Kidney (tissue), 14 donors: ENCODE results near the gene SLC18A2. TPM values are rescaled to one million over a fixed set of nuclear protein-coding genes. Genes with fewer than 3 reads are reported as not detected.
A peak's percentile ranks its signal among the peaks of the same experiment; 100 is the strongest.

Experiments used
- DNase-seq, 5 donors: peaks; one replicate each; pipeline ENCODE4 v3.0.0-alpha.2; 2013 to 2020
- FAIRE-seq: peaks from 2 replicates; lab custom pipeline; 2012; peaks lifted over from hg19 to GRCh38; lab: Jason Lieb, UNC
- H3K27ac ChIP-seq, 2 donors: one replicate each; pipeline ENCODE4 v1.7.0; 2013; ENCODE audit warnings: low read depth in 2 of 2, low read length in 2 of 2, inconsistent platforms in 1 of 2
- H3K27me3 ChIP-seq: one replicate; pipeline ENCODE4 v1.7.1; 2013; ENCODE audit warnings: low read length, inconsistent platforms; ENCODE audit not compliant: control insufficient read depth, insufficient read depth
- H3K36me3 ChIP-seq, 3 donors: one replicate each; pipeline versions ENCODE4 v1.7.0 to v1.7.1; 2013; ENCODE audit warnings: low read length in 3 of 3, control low read depth in 1 of 3, inconsistent platforms in 1 of 3; ENCODE audit not compliant: insufficient read depth in 3 of 3, control insufficient read depth in 2 of 3
- H3K4me1 ChIP-seq, 3 donors: one replicate each; pipeline versions ENCODE4 v1.7.0 to v1.7.1; 2013; ENCODE audit warnings: low read length in 3 of 3, inconsistent platforms in 1 of 3, low read depth in 1 of 3; ENCODE audit not compliant: control insufficient read depth in 2 of 3, insufficient read depth in 2 of 3
- H3K4me3 ChIP-seq, 3 donors: one replicate each; pipeline versions ENCODE4 v1.7.0 to v1.8.1; 2013; ENCODE audit warnings: low read length in 3 of 3, control low read depth in 1 of 3, inconsistent platforms in 1 of 3
- H3K9ac ChIP-seq, 3 donors: one replicate each; pipeline versions ENCODE4 v1.7.0 to v1.7.1; 2013; ENCODE audit warnings: low read length in 3 of 3, control low read depth in 1 of 3, inconsistent platforms in 1 of 3
- H3K9me3 ChIP-seq, 3 donors: one replicate each; pipeline versions ENCODE4 v1.7.0 to v1.7.1; 2013; ENCODE audit warnings: low read length in 3 of 3, control low read depth in 1 of 3, inconsistent platforms in 1 of 3; ENCODE audit not compliant: control insufficient read depth in 2 of 3, insufficient read depth in 1 of 3
- intact Hi-C: fragments of 100-400 bp; cut with DNase I; formaldehyde crosslinking; loops from one replicate; pipeline ENCODE4 v1.11.1; 2022
- polyA plus RNA-seq: library from polyadenylated mRNA; stranded (reverse); fragments of 350-450 nt; fragmentation: Illumina TruSeq; extraction: RNeasy Lipid Tissue Mini Kit (QIAGEN cat#74804); gene quantifications from one replicate; pipeline ENCODE4 v1.2.3, GENCODE V29; 2014; ENCODE audit warnings: low read depth, low replicate concordance; ENCODE audit not compliant: insufficient read depth
- total RNA-seq: library from RNA; stranded (reverse); fragmentation: NEBNext Ultra II Directional; extraction: Animal tissue kit (Norgen Biotek cat#: 25700); gene quantifications from one replicate; pipeline ENCODE4 v1.2.1, GENCODE V29; 2021
- TF ChIP-seq, protein P1 (sequence below): IDR thresholded peaks from 3 replicates; pipeline ENCODE4 v1.5.1; 2012; ENCODE audit warnings: mild to moderate bottlenecking, moderate library complexity, borderline replicate concordance; ENCODE audit not compliant: insufficient read depth; ENCODE audit errors: extremely low read depth
- donor health status: control.
- donor health status: control.
- donor health status: control.
- donor health status: control.
- donor health status: control.
- donor health status: DM: yes; HTN: yes; CAD: no.
- donor health status: Normal renal cell carcinoma (clear cell type).

SLC18A2 gene
- total and polyA plus RNA-seq, 2 donors from 2014 or later = 0.15 to 4.6 TPM

DNA sequence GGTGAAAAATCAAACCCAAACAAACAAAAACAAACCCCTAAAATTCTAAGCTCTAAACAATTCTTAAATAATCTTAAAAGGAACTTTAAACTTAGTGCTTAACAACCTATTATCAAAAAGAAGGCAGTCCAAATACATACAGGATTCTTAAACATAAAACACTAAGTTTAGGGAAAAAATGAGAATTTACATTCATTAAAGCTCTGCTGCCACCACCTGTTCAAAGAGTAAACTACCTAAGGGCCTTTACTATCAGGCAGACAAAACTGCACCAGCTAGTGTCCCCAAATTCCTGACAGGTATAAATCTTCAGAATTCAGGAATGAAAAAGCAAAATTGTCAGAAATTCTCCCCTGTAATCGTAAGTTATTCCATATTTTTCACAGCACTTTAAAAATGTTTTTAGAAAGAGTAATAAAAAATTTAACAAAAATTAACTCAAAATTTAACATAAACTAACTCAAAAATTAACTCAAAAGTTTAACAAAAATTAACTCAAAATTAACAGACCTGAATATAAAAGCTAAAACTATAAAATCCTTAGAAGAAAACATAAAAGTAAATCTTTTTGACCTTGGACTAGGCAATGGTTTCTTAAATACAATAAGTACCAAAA is 79.2 kb downstream of the SLC18A2 start:
- DNase-seq (peak in 2 of 5 donors; percentile 39 to 60), FAIRE-seq (peak; percentile 90)
- intact Hi-C loops = no loop called here
- H3K4me3 ChIP-seq = no peak overlapping the region
- H3K27ac ChIP-seq = no peak overlapping the region
- no peaks in the 10 kb centered on the region for H3K9me3 ChIP-seq
- no peaks in the 10 kb centered on the region for H3K27me3 ChIP-seq
- no peaks in the 10 kb centered on the region for H3K36me3 ChIP-seq
- no peaks in the 10 kb centered on the region for H3K4me1 ChIP-seq
- H3K9ac ChIP-seq = no peak overlapping the region
- TF ChIP-seq, protein P1, sequence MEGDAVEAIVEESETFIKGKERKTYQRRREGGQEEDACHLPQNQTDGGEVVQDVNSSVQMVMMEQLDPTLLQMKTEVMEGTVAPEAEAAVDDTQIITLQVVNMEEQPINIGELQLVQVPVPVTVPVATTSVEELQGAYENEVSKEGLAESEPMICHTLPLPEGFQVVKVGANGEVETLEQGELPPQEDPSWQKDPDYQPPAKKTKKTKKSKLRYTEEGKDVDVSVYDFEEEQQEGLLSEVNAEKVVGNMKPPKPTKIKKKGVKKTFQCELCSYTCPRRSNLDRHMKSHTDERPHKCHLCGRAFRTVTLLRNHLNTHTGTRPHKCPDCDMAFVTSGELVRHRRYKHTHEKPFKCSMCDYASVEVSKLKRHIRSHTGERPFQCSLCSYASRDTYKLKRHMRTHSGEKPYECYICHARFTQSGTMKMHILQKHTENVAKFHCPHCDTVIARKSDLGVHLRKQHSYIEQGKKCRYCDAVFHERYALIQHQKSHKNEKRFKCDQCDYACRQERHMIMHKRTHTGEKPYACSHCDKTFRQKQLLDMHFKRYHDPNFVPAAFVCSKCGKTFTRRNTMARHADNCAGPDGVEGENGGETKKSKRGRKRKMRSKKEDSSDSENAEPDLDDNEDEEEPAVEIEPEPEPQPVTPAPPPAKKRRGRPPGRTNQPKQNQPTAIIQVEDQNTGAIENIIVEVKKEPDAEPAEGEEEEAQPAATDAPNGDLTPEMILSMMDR = peak; percentile 58

- FAIRE-seq = no peak
Observed at GRCh38 chr10:117322260-117322659, 81.3 kb downstream of the SLC18A2 start.

DNA sequence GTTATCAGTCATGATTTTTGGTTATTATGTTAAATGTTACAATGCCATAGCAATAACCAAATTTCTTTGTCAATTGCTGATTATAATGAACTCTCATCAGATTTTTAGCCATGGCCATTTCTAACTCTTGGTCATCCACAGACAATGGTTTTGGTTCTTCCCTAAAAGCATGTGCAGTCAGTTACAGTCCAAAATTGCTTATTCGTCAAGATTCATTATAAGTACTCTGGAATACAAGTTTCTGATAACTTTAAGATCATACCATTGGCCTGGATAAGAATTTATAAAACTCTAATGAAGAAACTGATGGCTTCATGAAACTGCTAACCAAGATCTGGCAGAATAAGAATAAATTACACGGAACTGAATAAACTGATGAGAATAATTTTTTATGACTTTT is 83.5 kb downstream of the SLC18A2 start:
- no peak for FAIRE-seq
- no peaks in the 10 kb centered on the region for H3K36me3 ChIP-seq
- no peak overlapping the region for H3K27ac ChIP-seq
- DNase-seq = no peak
- no peak overlapping the region for H3K9ac ChIP-seq
- intact Hi-C loops = no loop called here
- H3K4me1 ChIP-seq = peaks cover 0 to 8% (median 6%) of the 10 kb centered on the region in 3 donors
- no peaks in the 10 kb centered on the region for H3K27me3 ChIP-seq
- H3K4me3 ChIP-seq = no peak overlapping the region
- TF ChIP-seq, protein P1 = no peak
- no peaks in the 10 kb centered on the region for H3K9me3 ChIP-seq

More at GRCh38 chr10:117322260-117322659, 81.3 kb downstream of the SLC18A2 start:
- no peak for DNase-seq
- Histone ChIP-seq H3K4me1 (peaks cover 0 to 4% (median 2%) of the 10 kb centered on the region in 3 donors), H3K9me3 (no peaks in the 10 kb centered on the region), H3K27me3 (no peaks in the 10 kb centered on the region), H3K9ac (no peak overlapping the region), H3K27ac (no peak overlapping the region), H3K4me3 (no peak overlapping the region), H3K36me3 (no peaks in the 10 kb centered on the region)
- TF ChIP-seq, protein P1 = no peak
- intact Hi-C loops = no loop called here
